ENCODE measurements around the gene NRIP2. TPM values are rescaled to one million over a fixed set of nuclear protein-coding genes. Genes with fewer than 3 reads are reported as not detected.

NRIP2 gene
- total and polyA plus RNA-seq, 3 donors from 2014 or later: 2.6 to 10.6 (median 2.8) TPM

- Histone ChIP-seq H3K9me3 (no peaks in the 10 kb centered on the region), H3K36me3 (ENCODE audit: low read depth, missing control alignments) (no peaks in the 10 kb centered on the region), H3K27me3 (no peaks in the 10 kb centered on the region), H3K27ac (no peak overlapping the region), H3K4me3 (no peak overlapping the region), H3K4me1 (peaks cover 3% of the 10 kb centered on the region)
- WGBS, 2 donors: 60 to 83% methylated on average over 7 to 8 of the region's 8 CpGs
- intact Hi-C loops (cut with DNase I; ENCODE audit: low total_unique reads): no loop called here
- TF ChIP-seq CTCF (IDR thresholded peaks at IDR 0.05) (no peak), POLR2A (IDR thresholded peaks at IDR 0.05) (no peak)
- no peak for DNase-seq
Observed at GRCh38 chr12:2775431-2775830, 59.4 kb downstream of the NRIP2 start.

Other genes starting within 250 kb of the NRIP2 start
- 10 to 100 TPM; 64.2 to 74.9 TPM for gene FKBP4, start 40.1 kb downstream of the NRIP2 start, total RNA-seq
- gene FKBP4, start 40.1 kb downstream of the NRIP2 start, polyA plus RNA-seq (ENCODE audit: insufficient read depth, low read depth, low replicate concordance): 154 TPM
- 10 to 100 TPM; 54.1 to 69.4 TPM for gene ITFG2, start 22.4 kb downstream of the NRIP2 start, total RNA-seq
- gene ITFG2, start 22.4 kb downstream of the NRIP2 start, polyA plus RNA-seq (ENCODE audit: insufficient read depth, low read depth, low replicate concordance): 32.6 TPM
- gene TEX52, start 22.0 kb upstream of the NRIP2 start, total RNA-seq: 1 to 10 TPM in 1 of 2 donors, under 1 TPM in 1; 0.81 to 4.7 TPM
- gene TEX52, start 22.0 kb upstream of the NRIP2 start, polyA plus RNA-seq (ENCODE audit: insufficient read depth, low read depth, low replicate concordance): 11.4 TPM
- 10 to 100 TPM; 18.1 to 32.3 TPM for gene FOXM1, start 42.1 kb upstream of the NRIP2 start, total RNA-seq
- gene FOXM1, start 42.1 kb upstream of the NRIP2 start, polyA plus RNA-seq (ENCODE audit: insufficient read depth, low read depth, low replicate concordance): 59.7 TPM
- gene RHNO1, start 42.2 kb upstream of the NRIP2 start, total RNA-seq: 10 to 100 TPM; 21.6 to 22.8 TPM
- gene RHNO1, start 42.2 kb upstream of the NRIP2 start, polyA plus RNA-seq (ENCODE audit: insufficient read depth, low read depth, low replicate concordance): 26.1 TPM
- 10 to 100 TPM; 20.5 to 26.5 TPM for gene TULP3, start 55.9 kb upstream of the NRIP2 start, total RNA-seq
- gene TULP3, start 55.9 kb upstream of the NRIP2 start, polyA plus RNA-seq (ENCODE audit: insufficient read depth, low read depth, low replicate concordance): 29.2 TPM
- gene TEAD4, start 124.4 kb upstream of the NRIP2 start, total RNA-seq: 10 to 100 TPM; 10.9 to 16.1 TPM
- 9.7 TPM for gene TEAD4, start 124.4 kb upstream of the NRIP2 start, polyA plus RNA-seq (ENCODE audit: insufficient read depth, low read depth, low replicate concordance)
- 10 to 100 TPM; 19.8 to 23.5 TPM for gene TSPAN9, start 242.3 kb upstream of the NRIP2 start, total RNA-seq
- gene TSPAN9, start 242.3 kb upstream of the NRIP2 start, polyA plus RNA-seq (ENCODE audit: insufficient read depth, low read depth, low replicate concordance): 14.2 TPM

Data from testis (tissue), 3 donors.